ENCODE data around the gene CYTH1. TPM values are rescaled to one million over a fixed set of nuclear protein-coding genes. Genes with fewer than 3 reads are reported as not detected.
A peak's percentile ranks its signal among the peaks of the same experiment; 100 is the strongest.

The CYTH1 gene
- total RNA-seq, 1 donor from 2014 or later: 28.9 TPM

DNA sequence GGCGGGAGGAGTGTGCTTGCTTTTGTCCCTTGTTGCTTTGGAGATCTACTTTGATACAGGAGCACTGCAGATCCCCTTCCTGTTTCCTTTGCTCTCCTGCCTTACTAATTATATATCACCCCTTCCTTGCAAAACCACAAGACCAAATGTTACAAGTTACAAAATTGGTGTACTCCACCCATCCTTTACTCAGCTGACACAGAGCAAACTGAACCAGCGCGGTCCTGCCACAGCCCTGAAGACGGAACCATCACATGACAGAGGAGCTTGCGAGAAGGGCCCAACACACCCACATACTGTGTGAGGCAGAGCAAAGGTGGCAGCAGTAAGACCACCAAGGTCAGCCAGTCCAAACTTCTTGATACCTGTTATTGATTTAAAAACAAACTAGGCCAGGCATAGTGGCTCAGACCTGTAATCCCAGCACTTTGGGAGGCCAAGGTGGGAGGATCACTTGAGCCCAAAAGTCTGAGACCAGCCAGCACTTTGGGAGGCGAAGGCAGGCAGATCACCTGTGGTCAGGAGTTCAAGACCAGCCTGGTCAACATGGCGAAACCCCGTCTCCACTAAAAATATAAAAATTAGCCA is 33.2 kb downstream of the CYTH1 start:
- DNase-seq: peak; percentile 50
- intact Hi-C loops (cut with micrococcal nuclease): no loop called here
- TF ChIP-seq, protein P1, sequence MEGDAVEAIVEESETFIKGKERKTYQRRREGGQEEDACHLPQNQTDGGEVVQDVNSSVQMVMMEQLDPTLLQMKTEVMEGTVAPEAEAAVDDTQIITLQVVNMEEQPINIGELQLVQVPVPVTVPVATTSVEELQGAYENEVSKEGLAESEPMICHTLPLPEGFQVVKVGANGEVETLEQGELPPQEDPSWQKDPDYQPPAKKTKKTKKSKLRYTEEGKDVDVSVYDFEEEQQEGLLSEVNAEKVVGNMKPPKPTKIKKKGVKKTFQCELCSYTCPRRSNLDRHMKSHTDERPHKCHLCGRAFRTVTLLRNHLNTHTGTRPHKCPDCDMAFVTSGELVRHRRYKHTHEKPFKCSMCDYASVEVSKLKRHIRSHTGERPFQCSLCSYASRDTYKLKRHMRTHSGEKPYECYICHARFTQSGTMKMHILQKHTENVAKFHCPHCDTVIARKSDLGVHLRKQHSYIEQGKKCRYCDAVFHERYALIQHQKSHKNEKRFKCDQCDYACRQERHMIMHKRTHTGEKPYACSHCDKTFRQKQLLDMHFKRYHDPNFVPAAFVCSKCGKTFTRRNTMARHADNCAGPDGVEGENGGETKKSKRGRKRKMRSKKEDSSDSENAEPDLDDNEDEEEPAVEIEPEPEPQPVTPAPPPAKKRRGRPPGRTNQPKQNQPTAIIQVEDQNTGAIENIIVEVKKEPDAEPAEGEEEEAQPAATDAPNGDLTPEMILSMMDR (IDR thresholded peaks at IDR 0.05; ENCODE audit: borderline replicate concordance): no peak
- peak overlapping the region; percentile 80 for H3K27ac ChIP-seq (replicated peaks)
- H3K36me3 ChIP-seq: no peaks in the 10 kb centered on the region
- peaks cover 83% of the 10 kb centered on the region for H3K4me1 ChIP-seq
- H3K4me3 ChIP-seq: peak overlapping the region; percentile 17
- no peaks in the 10 kb centered on the region for H3K9me3 ChIP-seq (replicated peaks)
- H3K27me3 ChIP-seq (ENCODE audit: low read depth): no peaks in the 10 kb centered on the region

- peak overlapping the region; percentile 17 for H3K4me3 ChIP-seq
- H3K36me3 ChIP-seq: no peaks in the 10 kb centered on the region
- H3K27me3 ChIP-seq (ENCODE audit: low read depth): no peaks in the 10 kb centered on the region
- DNase-seq: no peak
- peaks cover 80% of the 10 kb centered on the region for H3K4me1 ChIP-seq
- H3K27ac ChIP-seq (replicated peaks): peak overlapping the region; percentile 80
- intact Hi-C loops (cut with micrococcal nuclease): no loop called here
- TF ChIP-seq, protein P1 (IDR thresholded peaks at IDR 0.05; ENCODE audit: borderline replicate concordance): no peak
- no peaks in the 10 kb centered on the region for H3K9me3 ChIP-seq (replicated peaks)
Measured at GRCh38 chr17:78748048-78748729, 33.9 kb downstream of the CYTH1 start.

- H3K27ac ChIP-seq (replicated peaks): peak overlapping the region; percentile 80
- TF ChIP-seq, protein P1 (IDR thresholded peaks at IDR 0.05; ENCODE audit: borderline replicate concordance): no peak
- H3K4me3 ChIP-seq: no peak overlapping the region
- intact Hi-C loops (cut with micrococcal nuclease): no loop called here
- H3K4me1 ChIP-seq: peaks cover 82% of the 10 kb centered on the region
- H3K36me3 ChIP-seq: no peaks in the 10 kb centered on the region
- DNase-seq: no peak
- no peaks in the 10 kb centered on the region for H3K9me3 ChIP-seq (replicated peaks)
- no peaks in the 10 kb centered on the region for H3K27me3 ChIP-seq (ENCODE audit: low read depth)
Measured at GRCh38 chr17:78747488-78747887, 34.6 kb downstream of the CYTH1 start.

DNA sequence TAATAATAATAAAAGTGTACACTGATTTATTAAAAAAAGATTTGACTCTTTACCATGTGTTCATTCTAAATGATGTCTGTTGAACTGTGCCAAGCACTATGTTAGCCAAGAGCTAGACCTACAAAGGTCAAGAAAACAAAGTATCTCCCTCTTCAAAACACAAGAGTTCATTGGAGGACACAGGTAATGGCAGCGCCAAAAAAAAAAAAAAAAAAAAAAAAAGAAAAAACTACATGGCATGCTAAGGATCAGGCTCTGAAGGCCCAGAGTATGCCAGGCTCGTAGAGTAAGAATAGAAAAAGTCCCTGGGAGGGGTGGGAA is 35.2 kb downstream of the CYTH1 start:
- DNase-seq: no peak
- no peaks in the 10 kb centered on the region for H3K36me3 ChIP-seq
- no peak overlapping the region for H3K4me3 ChIP-seq
- no peaks in the 10 kb centered on the region for H3K9me3 ChIP-seq (replicated peaks)
- peaks cover 86% of the 10 kb centered on the region for H3K4me1 ChIP-seq
- no peaks in the 10 kb centered on the region for H3K27me3 ChIP-seq (ENCODE audit: low read depth)
- H3K27ac ChIP-seq (replicated peaks): peak overlapping the region; percentile 80
- intact Hi-C loops (cut with micrococcal nuclease): no loop called here
- TF ChIP-seq, protein P1 (IDR thresholded peaks at IDR 0.05; ENCODE audit: borderline replicate concordance): no peak

- intact Hi-C loops (cut with micrococcal nuclease): no loop called here
- H3K4me3 ChIP-seq: no peak overlapping the region
Measured at GRCh38 chr17:78746263-78746948, 35.7 kb downstream of the CYTH1 start.

More at GRCh38 chr17:78746263-78746948, 35.7 kb downstream of the CYTH1 start:
- Histone ChIP-seq H3K27me3 (ENCODE audit: low read depth) (no peaks in the 10 kb centered on the region), H3K36me3 (no peaks in the 10 kb centered on the region), H3K4me1 (peaks cover 86% of the 10 kb centered on the region), H3K9me3 (replicated peaks) (no peaks in the 10 kb centered on the region), H3K27ac (replicated peaks) (peak overlapping the region; percentile 80)
- TF ChIP-seq, protein P1 (IDR thresholded peaks at IDR 0.05; ENCODE audit: borderline replicate concordance): no peak
- no peak for DNase-seq

All from left ventricle myocardium inferior (tissue), 1 donor.